ENCODE data around the gene HYAL3. TPM values are rescaled to one million over a fixed set of nuclear protein-coding genes. Genes with fewer than 3 reads are reported as not detected.

Gene HYAL3
- total and polyA plus RNA-seq, 2 experiments from 2014 or later, result 7.6 to 9.6 TPM

DNA sequence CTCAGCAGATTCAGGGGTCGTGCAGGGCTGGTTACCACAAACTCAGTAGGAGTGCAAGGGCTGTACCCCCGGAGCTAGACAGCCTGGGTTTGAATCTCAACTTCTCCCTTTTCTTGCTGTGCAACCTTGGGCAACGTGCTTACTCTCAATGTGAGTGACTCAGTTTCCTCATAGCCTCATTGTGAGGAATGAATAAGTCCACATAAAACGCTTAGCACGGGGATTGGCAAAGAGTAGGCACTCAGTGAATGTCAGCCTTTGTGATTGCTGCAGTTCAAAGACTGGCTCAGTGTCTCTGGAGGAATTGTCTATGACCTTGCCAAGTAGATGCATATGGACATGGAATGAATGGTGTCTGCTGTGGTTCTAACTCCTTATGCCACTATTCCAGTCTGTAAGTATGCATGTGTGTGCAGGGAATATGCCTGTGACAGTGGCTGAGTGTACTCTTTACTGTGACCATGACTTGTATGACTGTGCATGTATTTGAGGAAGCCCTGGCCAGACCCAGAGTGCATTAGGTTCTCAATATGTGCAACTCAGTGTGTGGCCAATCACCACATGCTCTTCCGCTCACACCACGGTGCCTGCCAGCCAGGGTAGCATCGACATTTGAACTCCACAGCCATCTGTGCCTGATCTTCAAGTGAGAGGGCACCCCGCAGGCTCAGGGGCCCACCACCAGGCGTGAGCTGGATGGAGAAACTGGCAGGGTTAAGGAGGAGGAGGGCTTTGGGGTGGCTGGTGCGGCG is 900 bp upstream of the HYAL3 start:
- Histone ChIP-seq H4K20me1 (ENCODE audit: insufficient read depth) (no peaks in the 10 kb centered on the region), H3F3A (ENCODE audit: insufficient read depth) (peaks cover 11% of the 10 kb centered on the region), H3K9me2 (ENCODE audit: insufficient read depth) (no peaks in the 10 kb centered on the region), H3K4me2 (ENCODE audit: unreplicated experiment) (peak overlapping the region; percentile 80), H3K27me3 (replicated peaks; ENCODE audit: insufficient read depth) (no peaks in the 10 kb centered on the region), H3K4me3 (peak overlapping the region; percentile 68), H3K36me3 (ENCODE audit: low read depth) (no peaks in the 10 kb centered on the region), H3K4me1 (ENCODE audit: insufficient read depth) (peaks cover 11% of the 10 kb centered on the region), H3K27ac (peak overlapping the region; percentile 89), H3K79me2 (ENCODE audit: insufficient read depth) (no peaks in the 10 kb centered on the region), H3K9me3 (ENCODE audit: low read depth) (no peaks in the 10 kb centered on the region), H2AFZ (peak overlapping the region; percentile 75), H3K9ac (peak overlapping the region; percentile 82)
- TF ChIP-seq EZH2 (IDR thresholded peaks at IDR 0.05; ENCODE audit: insufficient read depth, poor library complexity, severe bottlenecking) (no peak), EZH2phosphoT487 (IDR thresholded peaks at IDR 0.05; ENCODE audit: insufficient read depth, low read depth) (no peak)
- 33 to 36% methylated on average over 12 of the region's 12 CpGs for WGBS, 2 experiments (ENCODE audit: low coverage in 1 of 2, low lambda C conversion rate in 2 of 2, missing lambda C conversion rate in 2 of 2)
- peak; percentile 86 for DNase-seq
- in situ Hi-C loops (cut with MboI), result no loop called here

DNA sequence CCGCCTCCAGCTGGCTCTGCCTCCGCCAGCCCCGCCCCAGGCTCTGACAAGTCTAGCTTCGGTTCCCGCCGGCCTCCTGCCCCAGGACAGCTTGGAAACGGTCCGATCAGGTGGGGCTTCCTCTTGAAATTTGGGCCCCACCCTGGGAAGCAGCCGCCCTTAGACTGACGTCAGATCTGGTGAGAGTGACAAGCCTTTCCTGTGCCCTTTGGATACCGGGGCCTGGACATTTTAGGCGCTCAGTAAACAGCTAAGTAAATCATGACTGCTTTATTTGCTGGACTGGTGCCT is 378 bp upstream of the HYAL3 start:
- WGBS, 2 experiments (ENCODE audit: low coverage in 1 of 2, low lambda C conversion rate in 2 of 2, missing lambda C conversion rate in 2 of 2), result 2 to 3% methylated on average over 12 of the region's 12 CpGs
- no peak for TF ChIP-seq EZH2 (IDR thresholded peaks at IDR 0.05; ENCODE audit: insufficient read depth, poor library complexity, severe bottlenecking)
- no peak for TF ChIP-seq EZH2phosphoT487 (IDR thresholded peaks at IDR 0.05; ENCODE audit: insufficient read depth, low read depth)
- no peaks in the 10 kb centered on the region for H3K9me3 ChIP-seq (ENCODE audit: low read depth)
- H3K27me3 ChIP-seq (replicated peaks; ENCODE audit: insufficient read depth), result no peaks in the 10 kb centered on the region
- no peaks in the 10 kb centered on the region for H3K79me2 ChIP-seq (ENCODE audit: insufficient read depth)
- H3K27ac ChIP-seq, result peak overlapping the region; percentile 89
- H3F3A ChIP-seq (ENCODE audit: insufficient read depth), result peaks cover 11% of the 10 kb centered on the region
- H3K9me2 ChIP-seq (ENCODE audit: insufficient read depth), result no peaks in the 10 kb centered on the region
- H3K4me1 ChIP-seq (ENCODE audit: insufficient read depth), result peaks cover 11% of the 10 kb centered on the region
- H3K36me3 ChIP-seq (ENCODE audit: low read depth), result no peaks in the 10 kb centered on the region
- in situ Hi-C loops (cut with MboI), result no loop called here
- H3K9ac ChIP-seq, result peak overlapping the region; percentile 82
- no peak for DNase-seq
- H4K20me1 ChIP-seq (ENCODE audit: insufficient read depth), result no peaks in the 10 kb centered on the region
- H3K4me3 ChIP-seq, result peak overlapping the region; percentile 68
- H2AFZ ChIP-seq, result peak overlapping the region; percentile 75
- H3K4me2 ChIP-seq (ENCODE audit: unreplicated experiment), result peak overlapping the region; percentile 80

DNA sequence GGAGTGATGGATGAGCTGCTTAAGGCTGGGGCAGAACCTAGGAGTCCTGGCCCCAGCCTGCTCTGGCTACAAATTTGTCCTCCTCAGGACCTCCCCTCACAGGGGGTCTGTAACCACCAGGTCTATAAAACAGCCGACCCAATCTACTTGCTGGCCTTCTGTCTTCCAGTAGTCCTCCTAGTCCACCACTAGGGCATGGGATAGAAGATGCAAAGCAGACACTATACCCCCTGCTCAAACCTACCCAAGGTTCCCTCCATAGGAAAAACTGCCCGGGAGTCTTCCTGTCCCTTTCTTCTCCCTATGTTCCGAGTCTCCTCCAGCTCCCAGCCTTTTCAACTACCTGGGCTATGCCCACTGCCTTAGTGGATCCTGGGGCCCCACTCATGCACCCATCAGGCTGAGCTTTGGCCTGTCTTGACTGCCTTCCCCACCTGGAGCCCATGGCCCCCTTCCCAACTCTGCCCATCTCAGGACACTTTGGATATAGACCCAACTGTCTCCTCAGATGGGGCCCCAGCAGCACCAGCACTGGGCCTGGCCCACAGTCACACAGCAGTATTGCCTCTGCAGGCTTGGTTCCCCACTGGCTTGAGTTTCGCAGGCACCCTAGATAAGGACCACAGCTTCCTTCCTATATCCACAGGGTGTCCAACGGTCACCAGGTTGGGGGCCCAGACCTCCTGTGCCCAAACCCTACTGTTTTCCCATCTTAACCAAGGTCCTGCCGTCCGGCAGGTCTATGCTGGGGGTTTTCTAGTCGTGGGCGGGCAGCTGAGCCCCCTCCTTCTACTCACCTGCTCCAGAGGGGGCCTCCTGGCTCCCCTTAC is 1.1 kb downstream of the HYAL3 start:
- H3K9me3 ChIP-seq (ENCODE audit: low read depth), result no peaks in the 10 kb centered on the region
- H3K4me2 ChIP-seq (ENCODE audit: unreplicated experiment), result peak overlapping the region; percentile 94
- peak overlapping the region; percentile 94; the same call in 1 of the 2 replicates for H2AFZ ChIP-seq
- H3K9ac ChIP-seq, result peak overlapping the region; percentile 93
- H3K79me2 ChIP-seq (ENCODE audit: insufficient read depth), result no peaks in the 10 kb centered on the region
- in situ Hi-C loops (cut with MboI), result no loop called here
- H3K27me3 ChIP-seq (replicated peaks; ENCODE audit: insufficient read depth), result no peaks in the 10 kb centered on the region
- DNase-seq, result peak; percentile 45
- H3K9me2 ChIP-seq (ENCODE audit: insufficient read depth), result no peaks in the 10 kb centered on the region
- no peaks in the 10 kb centered on the region for H3K36me3 ChIP-seq (ENCODE audit: low read depth)
- WGBS, 2 experiments (ENCODE audit: low coverage in 1 of 2, low lambda C conversion rate in 2 of 2, missing lambda C conversion rate in 2 of 2), result 50 to 54% methylated on average over 7 to 9 of the region's 9 CpGs
- peak overlapping the region; percentile 90 for H3K4me3 ChIP-seq
- H3K4me1 ChIP-seq (ENCODE audit: insufficient read depth), result peaks cover 11% of the 10 kb centered on the region
- no peak overlapping the region for H3K27ac ChIP-seq
- H4K20me1 ChIP-seq (ENCODE audit: insufficient read depth), result no peaks in the 10 kb centered on the region
- TF ChIP-seq EZH2 (IDR thresholded peaks at IDR 0.05; ENCODE audit: insufficient read depth, poor library complexity, severe bottlenecking) (no peak), EZH2phosphoT487 (IDR thresholded peaks at IDR 0.05; ENCODE audit: insufficient read depth, low read depth) (no peak)
- H3F3A ChIP-seq (ENCODE audit: insufficient read depth), result peaks cover 11% of the 10 kb centered on the region

DNA sequence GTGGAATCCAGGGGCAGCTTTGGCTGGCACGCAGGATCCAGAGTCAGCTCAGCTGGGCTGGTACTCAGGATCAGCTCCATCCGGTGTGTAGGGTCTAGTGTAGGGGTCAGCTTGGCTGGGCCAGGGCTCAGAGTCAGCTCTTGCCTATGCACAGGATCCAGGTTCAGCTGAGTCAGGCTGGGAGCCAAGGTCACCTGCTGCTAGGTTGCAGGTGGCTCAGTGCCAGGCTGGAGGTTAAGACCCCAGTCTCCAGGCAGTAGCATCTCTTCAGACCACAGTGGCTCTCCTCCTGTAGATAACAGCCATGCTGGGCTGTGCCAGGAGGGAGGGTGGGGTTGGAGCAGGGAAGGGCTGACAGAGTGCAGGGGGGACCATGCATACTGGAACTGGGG is 1.8 kb downstream of the HYAL3 start:
- TF ChIP-seq EZH2 (IDR thresholded peaks at IDR 0.05; ENCODE audit: insufficient read depth, poor library complexity, severe bottlenecking), result no peak
- TF ChIP-seq EZH2phosphoT487 (IDR thresholded peaks at IDR 0.05; ENCODE audit: insufficient read depth, low read depth), result no peak
- Histone ChIP-seq H3K27ac (no peak overlapping the region), H2AFZ (no peak overlapping the region), H4K20me1 (ENCODE audit: insufficient read depth) (no peaks in the 10 kb centered on the region), H3K9me3 (ENCODE audit: low read depth) (no peaks in the 10 kb centered on the region), H3K4me3 (no peak overlapping the region), H3K27me3 (replicated peaks; ENCODE audit: insufficient read depth) (no peaks in the 10 kb centered on the region), H3K4me1 (ENCODE audit: insufficient read depth) (peaks cover 16% of the 10 kb centered on the region), H3K4me2 (ENCODE audit: unreplicated experiment) (no peak overlapping the region), H3K9ac (no peak overlapping the region), H3K79me2 (ENCODE audit: insufficient read depth) (no peaks in the 10 kb centered on the region), H3K36me3 (ENCODE audit: low read depth) (no peaks in the 10 kb centered on the region), H3F3A (ENCODE audit: insufficient read depth) (peaks cover 11% of the 10 kb centered on the region), H3K9me2 (ENCODE audit: insufficient read depth) (no peaks in the 10 kb centered on the region)
- DNase-seq, result no peak
- in situ Hi-C loops (cut with MboI), result no loop called here
- 96 to 100% methylated on average over 2 of the region's 2 CpGs for WGBS, 2 experiments (ENCODE audit: low coverage in 1 of 2, low lambda C conversion rate in 2 of 2, missing lambda C conversion rate in 2 of 2)

All from GM23248 (cell line).